GM18502 (cell line): ENCODE data around the gene TUBGCP3.
A peak's percentile ranks its signal among the peaks of the same experiment; 100 is the strongest.
"Not testable (repeated sequence)": the region's sequence is repeated elsewhere in the genome, so short reads cannot be mapped to it uniquely, and the experiment has no call there.

ENCODE experiments used
- ATAC-seq: cut with Tn5 transposase; IDR thresholded peaks from one replicate; pipeline ENCODE4 v1.9.1; 2021; ENCODE audit warnings: mild to moderate bottlenecking; ENCODE audit not compliant: unreplicated experiment, poor library complexity

The TUBGCP3 gene

GRCh38 chr13:112587764-112588489, at the start of gene TUBGCP3:
Gene TUBGCP3 (minus strand): TSS chr13:112588153. CDS start chr13:112587980, 173 bp downstream.
- ATAC-seq, result peak; percentile 75

- ATAC-seq, result no peak
These were observed 49.3 kb upstream of the TUBGCP3 start for GRCh38 chr13:112637017-112637801.

- no peak for ATAC-seq
These were observed 48.5 kb upstream of the TUBGCP3 start for GRCh38 chr13:112636401-112636975.

GRCh38 chr13:112635323-112635722, 47.4 kb upstream of the TUBGCP3 start:
- ATAC-seq, result no peak

GRCh38 chr13:112634102-112634501, 46.1 kb upstream of the TUBGCP3 start:
- no peak for ATAC-seq

- ATAC-seq, result not testable (repeated sequence)
These were observed 42.3 kb upstream of the TUBGCP3 start for GRCh38 chr13:112630226-112630625.

- no peak for ATAC-seq
These were observed 41.2 kb upstream of the TUBGCP3 start for GRCh38 chr13:112629161-112629560.

GRCh38 chr13:112627613-112628012, 39.7 kb upstream of the TUBGCP3 start:
- ATAC-seq, result not testable (repeated sequence)

GRCh38 chr13:112627161-112627560, 39.2 kb upstream of the TUBGCP3 start:
- ATAC-seq, result no peak

GRCh38 chr13:112626761-112627160, 38.8 kb upstream of the TUBGCP3 start:
- ATAC-seq, result no peak

GRCh38 chr13:112626124-112626523, 38.2 kb upstream of the TUBGCP3 start:
- no peak for ATAC-seq

GRCh38 chr13:112625698-112626097, 37.7 kb upstream of the TUBGCP3 start:
- ATAC-seq, result no peak

- no peak for ATAC-seq
These were observed 36.9 kb upstream of the TUBGCP3 start for GRCh38 chr13:112624602-112625430.

- no peak for ATAC-seq
These were observed 36.1 kb upstream of the TUBGCP3 start for GRCh38 chr13:112624040-112624439.

- ATAC-seq, result no peak
These were observed 35.2 kb upstream of the TUBGCP3 start for GRCh38 chr13:112623051-112623711.

GRCh38 chr13:112622375-112622774, 34.4 kb upstream of the TUBGCP3 start:
- ATAC-seq, result no peak

- ATAC-seq, result no peak
These were observed 32.0 kb upstream of the TUBGCP3 start for GRCh38 chr13:112619730-112620631.

GRCh38 chr13:112618501-112618900, 30.5 kb upstream of the TUBGCP3 start:
- no peak for ATAC-seq
